T-helper 1 cell (primary cell): ENCODE results near the gene MBTPS1.
A peak's percentile ranks its signal among the peaks of the same experiment; 100 is the strongest.

Experiments used
- DNase-seq, 5 donors: peaks; one replicate each; pipeline ENCODE4 v3.0.0-alpha.2; 2012 to 2020
- total RNA-seq, 4 donors: gene quantifications; one replicate each; lab custom pipeline; 2026; lab: John Stamatoyannopoulos, UW

Gene MBTPS1
- total RNA-seq, result 146 to 185 (median 181) reads per million in 4 donors

DNA sequence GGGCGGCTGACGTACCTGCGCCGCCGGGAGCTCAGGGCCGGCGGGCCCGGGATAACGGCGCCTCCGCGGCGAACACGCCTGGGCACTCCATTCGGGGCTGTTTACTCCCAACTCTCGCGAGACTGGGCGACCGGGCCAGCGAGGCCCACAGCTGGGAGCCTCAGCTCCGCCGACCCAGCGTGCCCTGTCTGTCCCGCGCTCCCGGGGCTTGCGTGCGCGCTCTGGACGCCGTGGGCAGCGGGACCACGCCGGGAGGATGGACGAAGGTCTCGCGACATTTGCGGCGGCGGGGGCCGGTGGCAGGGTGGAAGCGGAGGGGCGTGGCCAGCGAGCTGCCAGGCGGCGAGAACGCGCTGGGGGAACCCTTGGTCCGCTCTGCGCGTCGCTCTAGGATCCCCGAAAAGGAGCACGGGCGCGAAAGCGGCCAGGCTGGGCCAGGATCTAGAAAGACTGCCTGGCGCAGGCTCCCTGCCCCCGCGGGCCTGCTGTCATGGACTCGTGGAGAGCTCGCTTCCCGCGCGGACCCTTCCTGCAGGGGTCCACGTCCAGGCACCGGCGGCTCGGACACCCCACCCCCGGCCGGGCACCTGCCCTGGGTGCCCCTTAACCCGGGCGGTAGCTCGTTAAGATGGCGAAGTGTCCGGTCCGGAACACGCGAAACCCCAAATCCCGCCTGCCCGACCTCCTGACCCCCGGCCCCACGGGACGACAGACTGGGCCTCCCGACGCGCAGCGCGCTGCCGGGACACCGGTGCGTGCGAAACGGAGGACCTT lies at the start of gene MBTPS1:
Gene MBTPS1 (minus strand): TSS at position 223 of the 774 bp plus-strand sequence. CDS start 15,159 bp downstream, outside the sequence.
- peak; percentile 95 to 99 (median 97) for DNase-seq

DNA sequence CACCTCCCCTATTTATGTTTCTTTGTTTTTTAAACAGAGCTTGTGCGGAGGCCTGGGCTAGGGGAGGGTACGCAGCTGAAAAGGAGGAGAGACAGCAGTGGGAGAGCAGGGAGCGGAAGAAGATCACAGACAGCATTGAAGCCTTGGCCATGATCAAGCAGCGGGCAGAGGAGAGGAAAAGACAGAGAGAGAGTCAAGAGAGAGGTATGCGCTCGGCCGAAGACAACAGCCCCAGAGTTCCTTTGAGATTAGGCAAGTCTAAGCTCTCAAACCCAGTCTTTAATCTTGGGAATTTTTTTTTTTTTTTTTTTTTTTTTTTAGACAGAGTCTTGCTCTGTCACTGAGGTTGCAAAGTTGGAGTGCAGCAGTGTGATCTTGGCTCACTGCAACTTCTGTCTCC lies 49.0 kb upstream of the MBTPS1 start:
- DNase-seq, result no peak

DNA sequence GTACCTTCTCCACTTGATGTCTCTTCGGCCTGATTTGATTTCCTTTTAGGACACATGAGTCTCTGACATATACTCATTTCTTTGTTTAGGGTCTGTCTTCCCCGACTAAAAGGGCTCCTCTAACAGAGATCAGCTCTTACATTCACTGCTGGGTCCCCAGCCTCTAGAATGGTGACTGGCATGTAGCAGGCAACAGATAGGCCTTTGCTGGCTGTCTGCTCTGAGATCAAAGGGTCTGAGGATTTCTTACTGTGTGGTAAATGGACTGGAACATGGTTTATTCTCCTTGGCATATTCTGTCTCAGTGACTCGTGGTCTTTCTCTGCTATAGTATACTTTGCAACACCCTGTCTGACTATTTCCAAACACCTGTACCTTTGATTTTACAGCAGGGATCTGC lies 45.1 kb upstream of the MBTPS1 start:
- no peak for DNase-seq

DNA sequence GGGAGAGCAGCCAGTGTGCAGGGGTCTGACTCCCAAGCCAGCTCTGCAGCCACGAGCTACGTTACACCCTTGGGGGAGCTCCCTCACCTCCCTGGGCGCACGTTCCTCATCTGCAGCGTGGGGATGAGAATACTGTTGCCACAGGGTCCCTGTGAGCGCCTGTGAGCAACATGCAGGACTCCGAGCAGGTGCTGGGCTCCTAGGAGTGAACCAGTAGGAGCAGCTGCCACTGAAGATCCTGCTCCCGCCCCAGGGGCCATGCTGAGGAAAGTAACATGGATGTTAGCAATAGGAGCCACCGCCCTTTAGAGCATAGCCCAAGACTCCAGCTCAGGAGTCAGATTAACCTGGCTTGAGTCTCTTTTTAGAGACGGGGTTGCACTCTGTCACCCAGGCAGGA lies 44.3 kb upstream of the MBTPS1 start:
- DNase-seq, result no peak

DNA sequence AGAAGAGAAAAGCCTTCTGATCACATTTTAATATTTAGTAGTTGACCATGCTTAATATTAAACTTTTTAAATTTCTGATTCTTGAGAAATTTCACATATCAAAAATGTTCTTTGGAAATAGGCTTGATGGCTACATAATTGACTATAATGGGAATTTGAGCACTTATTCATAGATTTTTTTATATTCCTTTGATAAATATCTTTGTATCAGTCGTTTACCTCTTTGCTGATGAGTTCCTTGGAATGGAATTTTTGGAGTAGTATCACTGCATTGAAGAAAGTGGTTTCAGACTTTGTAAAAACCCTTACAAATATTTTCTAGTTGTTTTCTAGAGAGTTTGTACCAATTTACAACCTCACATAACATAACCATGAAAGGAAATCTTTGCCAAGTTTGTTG lies 43.1 kb upstream of the MBTPS1 start:
- DNase-seq, result no peak

DNA sequence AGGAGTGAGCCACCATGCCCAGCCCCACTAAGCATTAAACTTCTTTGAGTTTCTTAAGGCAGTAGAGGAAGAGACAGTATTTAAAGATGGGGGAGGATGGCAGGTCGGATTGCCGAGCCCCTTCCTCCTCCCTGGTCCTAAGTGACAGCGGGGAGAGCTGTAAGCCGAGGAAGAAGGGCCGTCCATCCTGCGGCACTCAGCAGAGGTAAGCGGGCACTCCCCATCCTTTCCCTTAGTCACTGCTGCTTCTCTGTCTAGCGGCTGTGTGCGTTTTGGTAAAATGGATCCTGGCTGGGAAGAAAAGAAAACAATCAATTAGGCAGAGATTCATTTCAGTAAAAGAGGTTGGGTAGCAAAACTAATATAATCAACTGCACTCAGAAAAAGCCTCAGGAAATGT lies 42.3 kb upstream of the MBTPS1 start:
- no peak for DNase-seq

DNA sequence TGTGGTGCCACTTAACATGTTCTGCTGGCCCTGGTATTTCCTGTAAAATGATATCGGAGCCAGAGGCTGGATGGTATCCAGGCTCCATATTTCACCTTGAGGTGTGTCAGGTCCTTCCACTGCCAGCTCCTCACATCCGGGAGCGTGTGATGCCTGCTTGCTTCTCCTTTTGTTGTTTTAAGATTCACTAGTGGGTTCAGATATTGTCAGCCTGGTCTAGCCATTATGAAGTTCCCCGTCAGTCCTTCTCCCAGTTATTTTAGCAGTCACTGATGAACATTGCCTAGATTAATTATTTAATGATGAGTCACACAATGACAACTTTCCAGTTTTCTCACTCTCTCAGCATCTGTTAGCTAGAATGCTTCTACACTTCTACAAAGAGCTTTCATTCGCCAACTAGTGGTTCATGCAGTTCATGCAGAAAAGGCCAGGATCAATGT lies 39.6 kb upstream of the MBTPS1 start:
- DNase-seq, result no peak

DNA sequence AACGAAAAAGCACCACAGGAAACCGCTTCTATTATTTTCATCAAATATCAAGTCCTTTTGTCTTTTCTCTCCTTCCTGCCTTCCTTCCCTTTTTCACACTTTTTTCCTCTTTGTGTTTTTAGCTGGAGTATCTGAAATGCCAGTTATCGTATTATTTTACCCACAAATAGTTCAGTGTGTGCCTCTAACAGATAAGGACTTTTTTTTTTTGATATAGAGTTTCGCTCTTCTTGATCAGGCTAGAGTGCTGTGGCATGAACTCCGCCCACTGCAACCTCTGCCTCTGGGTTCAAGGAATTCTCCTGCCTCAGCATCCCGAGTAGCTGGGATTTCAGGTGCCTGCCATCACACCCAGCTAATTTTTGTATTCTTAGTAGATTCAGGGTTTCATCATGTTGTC lies 39.0 kb upstream of the MBTPS1 start:
- DNase-seq, result no peak

DNA sequence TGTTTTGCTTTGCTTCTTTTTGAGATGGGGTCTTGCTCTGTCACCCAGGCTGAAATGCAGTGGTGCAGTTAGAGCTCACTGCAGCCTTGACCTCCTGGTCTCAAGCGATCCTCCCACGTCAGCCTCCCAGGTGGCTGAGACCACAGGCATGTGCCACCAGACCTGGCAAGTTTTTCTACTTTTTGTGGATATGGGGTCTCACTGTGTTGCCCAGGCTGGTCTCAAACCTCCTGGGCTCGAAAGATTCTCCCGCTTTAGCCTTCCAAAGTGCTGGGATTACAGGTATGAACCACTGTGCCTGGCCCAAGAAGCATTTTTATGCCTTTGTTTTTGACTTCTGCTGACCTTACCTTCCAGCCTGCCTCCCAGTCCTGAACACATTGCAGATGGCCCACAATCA lies 38.5 kb upstream of the MBTPS1 start:
- no peak for DNase-seq

DNA sequence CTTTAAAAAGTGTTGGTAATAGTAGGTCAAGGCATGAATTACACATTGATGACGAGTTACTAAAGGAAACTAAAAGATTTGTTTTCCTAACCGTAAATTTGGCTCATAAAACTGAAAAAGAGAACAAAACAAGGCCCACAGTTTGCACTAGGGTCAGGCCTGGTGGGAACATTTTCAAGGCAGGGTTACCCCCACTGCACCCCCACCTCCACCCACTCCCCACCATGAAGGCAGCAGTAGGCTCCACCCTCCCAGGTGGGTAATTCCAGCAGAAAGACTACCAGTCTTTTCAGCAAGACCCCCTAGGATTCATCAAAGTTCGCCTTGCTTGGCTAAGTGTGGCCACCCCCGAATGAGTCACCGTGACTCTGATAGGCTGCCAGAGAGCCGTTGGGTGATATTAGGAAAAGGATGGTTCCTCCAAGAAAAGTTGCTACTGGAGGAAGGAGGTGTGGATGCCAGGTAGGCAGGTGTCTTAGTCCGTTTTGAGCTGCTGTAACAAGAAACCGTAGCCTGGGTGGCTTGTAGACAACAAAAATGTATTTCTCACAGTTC lies 37.0 kb upstream of the MBTPS1 start:
- DNase-seq, result no peak

DNA sequence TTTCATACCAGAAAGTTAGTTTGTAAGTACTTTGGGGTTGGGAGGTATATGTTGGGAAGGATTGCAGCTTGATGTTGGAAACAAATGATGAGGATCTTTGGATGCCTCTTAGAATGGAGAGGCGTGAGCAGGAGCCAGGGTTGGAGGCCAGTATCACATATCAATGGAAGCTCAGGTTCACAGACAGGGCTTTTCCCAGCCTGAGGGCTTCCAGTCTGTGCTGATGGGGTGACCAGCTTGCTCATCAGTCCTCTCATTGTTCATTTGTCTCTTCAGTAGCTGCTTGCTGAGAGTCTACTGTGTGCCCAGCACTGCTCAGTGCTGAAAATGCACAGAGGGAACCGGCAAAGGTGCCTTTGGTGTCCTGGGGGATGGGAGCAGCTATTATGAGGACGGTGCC lies 34.2 kb upstream of the MBTPS1 start:
- DNase-seq, result no peak

DNA sequence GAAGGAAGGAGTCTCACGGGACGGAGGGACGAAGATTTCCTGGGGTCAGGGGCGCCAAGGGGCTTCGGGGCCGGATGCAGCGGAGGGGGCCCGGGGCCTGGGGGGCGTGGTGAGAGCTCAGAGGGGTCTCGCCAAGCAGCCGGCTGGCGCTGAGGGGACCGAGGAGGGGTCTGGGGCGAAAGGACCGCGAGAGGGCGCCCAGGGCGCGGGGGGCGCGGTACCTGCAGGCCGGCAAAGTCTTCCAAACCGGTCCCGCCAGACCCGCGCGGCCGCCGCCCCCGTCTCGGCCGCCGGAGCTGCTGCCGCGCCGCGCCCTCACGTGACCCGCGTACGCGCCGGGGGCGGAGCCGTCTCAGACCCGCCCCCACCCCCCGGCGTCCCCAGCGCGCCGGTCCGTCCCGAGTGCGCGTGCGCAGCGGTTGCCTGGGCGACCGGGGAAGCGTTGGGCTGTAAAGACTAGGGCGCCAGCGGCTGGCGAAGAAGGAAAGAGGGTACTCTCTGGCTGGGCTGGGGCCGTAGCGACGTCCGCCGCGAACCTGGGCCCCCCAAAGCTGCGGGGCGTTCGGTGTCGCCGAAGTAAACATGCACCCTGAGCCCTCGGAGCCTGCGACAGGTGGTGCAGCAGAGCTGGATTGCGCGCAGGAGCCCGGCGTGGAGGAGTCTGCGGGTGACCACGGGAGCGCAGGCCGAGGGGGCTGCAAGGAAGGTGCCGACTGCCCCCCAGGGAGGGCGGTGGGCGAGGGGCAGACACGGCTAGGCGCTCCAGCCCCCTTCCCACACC lies 28.3 kb upstream of the MBTPS1 start, which contains the start of the genes DNAAF1 and HSDL1:
Gene DNAAF1 (plus strand): TSS at position 450 of the 781 bp plus-strand sequence. CDS start 133 bp downstream, at position 583.
Gene HSDL1 (minus strand): TSS at position 319 of the 781 bp plus-strand sequence. CDS start 13,856 bp downstream, outside the sequence.
- peak; percentile 85 to 96 (median 91) for DNase-seq

DNA sequence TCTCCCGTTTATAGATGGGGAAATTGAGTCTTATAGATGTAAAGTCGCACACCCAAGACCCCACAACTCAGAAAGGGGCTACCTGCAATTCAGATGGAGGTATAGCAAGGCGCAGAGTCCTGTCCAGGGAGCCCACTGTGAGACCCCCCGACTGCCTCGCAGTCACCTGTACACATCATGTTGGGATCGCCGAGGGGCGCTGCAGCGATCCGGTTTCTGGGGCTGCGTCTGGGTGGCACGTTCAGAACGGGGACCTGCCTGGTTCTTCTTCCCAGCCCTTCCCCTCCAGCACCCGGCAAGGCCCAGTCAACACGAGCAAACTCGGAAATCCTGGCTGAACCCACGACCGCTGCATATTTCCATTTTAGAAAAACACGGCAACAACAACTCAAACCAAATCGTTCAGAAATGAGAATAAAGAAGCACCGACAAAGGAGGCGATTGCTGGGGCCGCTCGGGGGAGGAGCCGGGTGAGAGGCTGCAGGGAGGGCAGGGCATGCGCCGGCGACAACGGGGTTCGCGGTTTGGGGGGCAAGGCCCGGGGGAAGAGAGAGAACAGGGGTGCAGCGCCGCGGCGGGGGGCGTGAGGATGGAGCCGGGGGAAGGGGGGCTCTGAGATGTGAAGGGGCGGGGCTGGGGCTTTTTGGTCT lies 27.6 kb upstream of the MBTPS1 start:
- peak; percentile 23 to 44 (median 38) for DNase-seq

DNA sequence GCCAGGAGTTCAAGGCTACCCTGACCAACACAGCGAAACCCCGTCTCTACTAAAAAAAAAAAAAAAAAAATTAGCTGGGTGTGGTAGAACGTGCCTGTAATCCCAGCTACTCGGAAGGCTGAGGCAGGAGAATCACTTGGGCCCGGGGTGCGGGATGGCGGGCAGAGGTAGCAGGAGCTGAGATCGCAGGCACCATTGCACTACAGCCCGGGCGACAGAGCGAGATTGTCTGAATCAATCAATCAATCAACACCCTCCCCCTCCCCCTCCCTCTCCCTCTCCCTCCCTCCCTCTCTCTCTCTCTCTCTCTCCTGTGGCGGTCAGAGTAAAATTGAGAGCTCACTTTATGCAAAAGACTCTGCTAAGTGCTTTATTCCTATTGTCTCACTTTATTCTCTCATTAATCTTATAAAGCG lies 27.1 kb upstream of the MBTPS1 start:
- DNase-seq, result no peak

DNA sequence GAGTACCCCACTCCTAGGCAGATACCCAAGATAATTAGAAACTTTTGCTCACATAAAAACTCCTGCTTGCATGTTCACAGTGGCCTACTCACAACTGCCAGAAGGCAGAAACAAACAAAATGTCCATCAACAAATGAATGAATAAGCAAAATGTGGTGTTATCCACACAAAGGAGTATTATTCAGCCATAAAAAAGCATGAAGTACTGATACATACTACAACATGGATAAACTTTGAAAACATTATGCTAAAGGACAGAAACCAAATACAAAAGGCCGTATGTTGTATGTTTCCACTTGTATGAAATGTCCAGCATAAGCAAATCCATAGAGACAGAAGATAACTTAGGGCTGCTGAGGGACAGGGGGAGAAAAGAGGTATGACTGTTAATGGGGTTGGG lies 26.3 kb upstream of the MBTPS1 start:
- DNase-seq, result no peak

DNA sequence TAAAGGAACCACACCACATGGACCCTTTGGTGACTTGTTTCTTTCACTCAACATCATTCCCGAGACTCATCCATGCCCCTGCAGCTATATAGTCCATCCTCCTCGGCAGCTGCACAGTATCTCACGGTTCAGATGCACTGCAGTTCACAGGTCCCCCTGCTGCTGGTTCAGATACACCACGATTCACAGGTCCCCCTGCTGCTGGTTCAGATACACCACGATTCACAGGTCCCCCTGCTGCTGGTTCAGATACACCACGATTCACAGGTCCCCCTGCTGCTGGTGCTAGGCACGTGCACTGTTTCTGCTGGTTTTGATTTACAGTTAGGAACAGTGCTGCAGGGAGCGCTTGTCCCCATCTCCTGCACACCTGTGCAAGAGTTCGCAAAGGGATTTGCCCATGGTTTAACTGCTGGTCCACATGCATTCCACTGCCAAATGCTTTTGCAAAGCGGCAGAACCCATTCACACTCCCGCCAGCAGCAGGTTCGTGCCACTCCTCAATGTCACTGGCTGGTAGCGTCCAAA lies 24.5 kb upstream of the MBTPS1 start:
- DNase-seq, result no peak

DNA sequence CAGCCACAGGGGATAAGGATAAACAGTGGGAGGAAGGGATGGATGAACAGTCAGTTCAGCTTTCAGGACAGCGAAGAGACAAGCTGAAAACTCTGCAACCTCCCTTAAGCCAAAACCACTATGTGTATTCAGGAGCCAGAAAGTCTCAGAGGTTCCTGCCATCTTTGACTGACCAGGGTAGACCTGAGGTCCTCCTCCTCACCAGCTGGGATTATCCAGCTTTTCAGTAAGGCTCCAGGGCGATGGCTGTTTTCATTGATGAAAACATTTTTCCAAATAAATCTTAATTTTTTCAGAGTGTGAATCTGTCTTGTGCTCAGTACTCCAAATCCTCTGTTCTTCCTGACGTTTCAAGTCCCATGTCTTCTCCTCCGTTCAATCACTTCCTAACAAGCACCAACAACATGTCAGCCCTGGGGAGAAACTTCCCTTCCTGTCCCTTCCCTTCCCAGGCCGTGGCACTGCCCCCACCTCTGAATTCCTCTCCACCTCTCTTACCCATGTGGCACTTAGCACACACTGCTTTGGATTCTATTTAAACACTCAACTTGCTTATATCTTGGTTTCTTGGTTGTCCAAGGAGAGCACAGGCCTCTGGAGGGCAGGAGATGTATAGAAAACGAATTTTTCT lies 23.0 kb upstream of the MBTPS1 start:
- no peak for DNase-seq

DNA sequence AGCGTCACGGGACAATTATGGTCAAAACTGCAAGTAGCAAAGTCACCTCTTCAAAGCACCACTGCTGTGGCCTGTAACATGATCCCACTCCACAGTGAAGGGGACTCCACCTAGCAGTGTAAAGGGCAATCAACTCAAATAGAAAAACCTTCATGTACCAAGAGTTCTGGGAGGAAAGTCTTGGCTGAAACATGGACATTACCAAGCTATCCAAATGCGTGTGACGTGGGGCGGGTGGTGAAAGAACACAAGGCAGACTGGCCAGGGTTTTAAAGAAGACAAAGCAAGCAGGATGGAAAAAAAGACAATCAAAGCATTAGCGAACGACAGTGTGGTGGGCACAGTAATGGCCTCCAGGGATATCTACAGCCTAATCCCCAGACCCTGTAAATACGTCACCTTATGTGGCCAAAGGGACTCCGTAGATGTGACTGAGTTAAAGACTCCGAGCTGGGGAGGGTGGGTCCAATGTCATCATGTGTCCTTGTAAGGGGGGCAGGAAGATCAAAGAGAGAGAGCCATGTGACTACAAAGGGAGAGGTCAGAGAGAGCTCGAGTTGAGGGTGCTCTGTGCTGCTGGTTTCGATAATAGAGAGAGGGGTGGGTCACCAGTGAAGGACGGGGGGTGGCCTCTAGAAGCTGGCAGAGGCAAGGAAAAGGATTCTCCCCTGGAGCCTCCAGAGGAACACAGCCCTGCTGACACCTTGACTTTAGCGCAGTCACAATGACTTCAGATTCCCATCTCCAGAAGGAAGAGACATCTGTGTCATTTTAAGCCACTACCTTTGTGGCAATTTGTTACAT lies 22.3 kb upstream of the MBTPS1 start:
- DNase-seq, result peak in 1 of 5 donors; percentile 66

DNA sequence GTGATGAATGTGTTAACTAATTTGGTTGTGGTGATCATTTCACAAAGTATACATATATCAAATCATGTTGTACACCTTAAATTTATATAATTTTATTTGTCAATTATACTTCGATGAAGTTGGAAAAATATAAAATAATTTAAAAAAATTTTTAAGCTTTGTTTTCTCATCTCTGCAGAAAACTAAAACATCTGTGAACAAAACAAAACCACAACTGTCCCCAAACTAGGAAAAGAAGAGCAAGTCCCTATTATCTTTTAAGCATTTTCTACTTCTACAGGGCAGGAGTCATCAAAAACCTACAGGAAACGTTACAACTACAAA lies 21.7 kb upstream of the MBTPS1 start:
- no peak for DNase-seq

DNA sequence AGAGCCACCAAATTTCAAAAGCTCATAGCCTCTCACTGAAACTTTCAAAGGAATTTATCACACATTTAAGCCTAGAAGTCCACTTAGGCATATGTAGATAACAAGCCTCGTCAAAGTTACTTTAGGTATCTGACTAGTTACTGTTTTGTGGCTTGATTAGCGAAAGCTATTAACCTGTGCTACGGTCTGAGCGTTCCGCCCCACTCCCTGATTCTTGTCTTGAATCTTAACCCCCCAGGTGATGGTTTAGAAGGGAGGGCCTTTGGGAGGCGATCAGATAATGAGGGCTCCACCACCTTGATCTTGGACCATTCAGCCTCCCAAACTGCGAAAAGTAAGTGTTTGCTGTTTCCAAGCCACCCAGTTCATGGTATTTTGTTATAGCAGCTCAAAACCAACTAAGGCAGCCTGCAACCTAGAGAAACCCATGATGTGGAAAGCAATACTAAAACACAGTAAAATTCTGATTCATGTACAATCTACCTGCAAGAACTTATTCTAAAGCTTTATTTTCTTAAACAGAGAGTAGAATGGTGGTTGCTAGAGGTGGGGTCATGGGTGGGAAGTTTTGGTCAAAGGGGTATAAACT lies 21.1 kb upstream of the MBTPS1 start:
- no peak for DNase-seq

DNA sequence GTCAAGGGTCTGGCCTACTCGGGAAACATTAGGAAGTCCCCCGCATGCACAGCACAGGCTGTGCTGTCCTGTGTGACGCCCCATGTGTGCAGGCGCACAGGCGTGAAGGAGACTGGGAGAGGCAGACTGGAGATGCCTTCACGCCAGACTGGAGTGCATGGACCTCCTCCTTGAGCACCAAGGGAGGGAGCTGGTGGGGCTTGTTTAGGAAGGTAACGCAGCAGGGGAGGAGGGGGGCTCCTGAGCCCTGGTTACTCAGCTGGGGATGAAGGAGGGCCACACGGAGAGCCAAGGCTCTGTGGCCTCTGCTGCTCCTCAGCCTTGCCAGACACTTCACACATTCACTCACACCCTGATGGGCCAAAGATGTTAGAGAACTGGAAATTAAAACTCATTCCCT lies 20.5 kb upstream of the MBTPS1 start:
- DNase-seq, result no peak
